ENCODE data around the gene TSPEAR.

Gene TSPEAR

GRCh38 chr21:44547656-44548331, 163.6 kb downstream of the TSPEAR start:
- no peak for DNase-seq (ENCODE audit: low read depth)

- DNase-seq (ENCODE audit: low read depth), result no peak
Observed at GRCh38 chr21:44544566-44544965, 166.8 kb downstream of the TSPEAR start.

DNA sequence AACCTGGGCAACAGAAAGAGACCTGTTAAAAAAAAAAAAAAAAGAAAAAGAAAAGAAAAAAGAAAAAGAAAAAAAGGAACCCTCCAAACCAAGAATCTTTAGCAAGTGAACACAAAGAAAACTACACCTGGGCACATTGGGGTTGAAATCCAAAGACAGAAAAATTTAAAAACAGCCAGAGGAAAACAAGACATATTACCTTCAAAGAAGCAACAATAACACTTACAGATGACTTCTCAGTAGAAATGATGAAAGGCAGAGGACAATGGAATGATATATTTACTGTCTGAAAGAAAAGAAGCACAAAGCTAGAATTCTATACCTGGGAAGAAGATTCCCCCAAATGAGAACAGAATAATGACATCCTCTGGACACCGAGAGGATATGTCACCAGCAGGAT, 168.7 kb downstream of the TSPEAR start:
- no peak for DNase-seq (ENCODE audit: low read depth)

DNA sequence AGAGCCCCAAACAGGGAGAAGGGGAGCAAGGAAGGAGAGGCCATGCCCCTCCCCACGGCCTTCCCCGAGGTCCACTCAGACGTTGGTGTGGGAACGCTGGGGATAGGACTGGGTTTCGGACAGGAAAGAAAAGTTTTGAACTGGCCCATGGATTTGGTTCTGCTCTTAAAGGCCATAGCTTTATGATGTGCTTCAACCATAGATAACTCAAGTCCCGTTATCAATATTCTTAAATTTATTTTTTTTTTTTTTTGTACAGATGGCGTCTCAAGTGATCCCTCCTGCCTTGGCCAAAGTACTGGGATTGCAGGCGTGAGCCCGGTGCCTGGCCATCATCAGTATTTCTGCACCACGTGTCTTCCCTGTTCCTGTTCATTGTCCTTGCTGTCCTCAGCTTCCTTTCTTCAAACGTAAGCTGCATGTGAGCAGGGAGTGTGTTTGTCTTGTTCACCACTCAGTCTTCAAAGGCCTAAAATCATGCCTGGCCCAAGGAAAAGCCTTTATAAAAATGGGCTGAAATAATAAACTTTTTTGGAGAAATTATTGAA, 170.6 kb downstream of the TSPEAR start:
- DNase-seq (ENCODE audit: low read depth), result no peak

DNA sequence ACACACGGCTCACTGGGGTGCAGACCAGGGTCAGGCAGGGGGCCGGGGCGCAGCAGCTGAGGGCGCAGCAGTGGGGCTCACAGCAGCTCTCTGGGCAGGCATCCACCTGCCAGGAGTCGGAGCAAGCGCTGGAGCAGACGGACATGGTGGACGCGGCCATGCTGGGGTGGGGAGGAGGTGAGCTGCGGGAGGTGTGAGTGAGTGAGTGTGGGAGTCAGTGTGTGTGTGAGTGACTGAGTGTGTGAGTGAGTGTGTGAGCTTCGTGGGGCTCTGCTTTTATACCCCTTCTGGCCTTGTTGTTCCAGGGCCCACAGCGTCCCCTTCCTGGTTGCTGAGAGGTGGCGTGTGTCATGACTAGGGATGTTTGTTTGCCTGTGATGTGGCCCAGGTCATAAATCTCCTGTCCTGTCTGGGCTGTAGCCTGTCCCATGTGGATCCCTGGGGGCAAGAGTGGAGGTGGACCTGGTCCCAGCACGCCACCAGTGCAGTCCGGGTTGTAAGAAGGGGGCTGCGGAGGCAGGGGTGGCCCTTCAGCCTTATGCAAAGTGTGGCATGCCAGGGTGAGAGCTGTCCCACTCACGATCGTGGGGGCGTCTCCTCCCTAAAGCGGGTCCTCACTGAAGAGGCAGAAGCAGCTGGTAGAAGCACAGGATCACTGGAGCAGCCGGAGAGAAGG, 171.2 kb downstream of the TSPEAR start, which contains the start of gene KRTAP10-1:
TSS of gene KRTAP10-1 (minus strand) at position 205 of the 676 bp plus-strand sequence. CDS start at position 160, 45 bp downstream.
- DNase-seq (ENCODE audit: low read depth), result no peak

GRCh38 chr21:44539046-44539445, 172.3 kb downstream of the TSPEAR start:
- DNase-seq (ENCODE audit: low read depth), result no peak

GRCh38 chr21:44537930-44538911, 173.2 kb downstream of the TSPEAR start:
- DNase-seq (ENCODE audit: low read depth), result no peak

DNA sequence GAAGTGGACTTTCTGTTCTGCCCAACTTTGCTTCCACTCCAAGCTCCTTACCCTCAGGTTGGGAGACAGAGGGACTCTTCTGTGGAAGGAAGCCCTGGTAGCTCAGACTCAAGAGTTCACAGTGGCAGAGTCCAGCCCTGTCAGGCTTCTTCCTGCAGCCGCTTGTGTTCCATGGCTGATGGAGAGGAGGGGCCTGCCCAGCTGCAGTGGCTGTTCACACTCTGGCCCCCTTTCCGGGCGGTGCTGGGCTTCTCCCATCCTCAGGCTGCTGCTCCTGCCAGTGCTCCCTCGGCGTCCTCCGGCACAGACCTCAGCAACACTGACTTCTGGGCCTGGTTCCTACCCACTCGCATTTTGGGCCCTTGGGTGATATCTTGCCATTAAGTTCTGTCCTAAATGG, 175.4 kb downstream of the TSPEAR start:
- DNase-seq (ENCODE audit: low read depth), result no peak

DNA sequence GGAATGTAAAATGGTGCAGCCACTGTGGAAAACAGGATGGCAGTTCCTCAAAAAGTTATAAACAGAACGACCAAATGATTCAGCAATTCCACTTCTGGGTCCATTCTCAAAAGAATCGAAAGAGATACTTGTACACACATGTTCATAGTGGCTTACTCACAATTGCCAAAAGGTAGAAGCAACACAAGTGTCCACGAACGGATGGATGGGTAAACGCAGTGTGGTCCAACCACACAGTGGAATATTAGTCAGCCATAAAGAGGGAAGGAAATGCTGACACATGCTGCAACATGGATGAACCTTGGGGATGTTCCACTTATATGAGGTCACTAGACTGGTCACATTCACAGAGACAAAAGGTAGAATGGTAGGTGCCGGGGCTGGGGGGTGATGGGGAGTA, 176.7 kb downstream of the TSPEAR start:
- no peak for DNase-seq (ENCODE audit: low read depth)

GRCh38 chr21:44533891-44534627, 177.3 kb downstream of the TSPEAR start:
- no peak for DNase-seq (ENCODE audit: low read depth)

DNA sequence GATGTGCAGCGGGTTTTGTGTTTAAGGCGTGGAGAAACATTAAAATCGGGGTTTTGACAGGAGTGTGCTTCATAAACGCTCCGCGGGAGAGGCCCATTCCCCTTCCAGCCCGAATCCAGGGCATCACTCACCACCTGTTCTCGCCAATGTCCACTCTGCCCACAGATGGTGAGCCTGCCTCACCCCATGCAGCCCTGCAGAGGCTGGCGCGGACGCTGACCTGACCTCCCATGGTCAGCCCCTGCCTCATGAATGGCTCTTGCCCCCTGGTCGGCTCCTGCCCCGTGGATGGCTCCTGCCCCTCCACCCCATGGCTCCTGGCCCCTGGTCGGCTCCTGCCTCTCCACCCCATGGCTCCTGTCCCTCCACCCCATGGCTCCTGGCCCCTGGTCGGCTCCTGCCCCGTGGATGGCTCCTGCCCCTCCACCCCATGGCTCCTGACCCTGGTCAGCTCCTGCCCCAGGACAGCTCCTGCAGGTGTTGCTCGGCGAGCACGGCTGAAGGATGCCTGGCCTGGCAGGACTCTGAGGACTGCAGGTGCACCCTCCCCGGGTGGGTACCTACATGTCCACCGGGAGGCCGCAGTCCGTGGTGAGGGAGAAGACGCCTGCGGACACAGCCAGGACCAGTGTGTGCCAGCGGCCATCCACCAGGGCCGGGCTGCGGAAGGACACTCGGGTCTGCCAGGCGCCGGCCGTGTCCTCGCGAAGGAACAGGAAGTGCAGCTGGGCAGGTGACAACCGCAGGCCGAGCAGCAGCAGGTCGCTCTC, 178.1 kb downstream of the TSPEAR start:
- no peak for DNase-seq (ENCODE audit: low read depth)

DNA sequence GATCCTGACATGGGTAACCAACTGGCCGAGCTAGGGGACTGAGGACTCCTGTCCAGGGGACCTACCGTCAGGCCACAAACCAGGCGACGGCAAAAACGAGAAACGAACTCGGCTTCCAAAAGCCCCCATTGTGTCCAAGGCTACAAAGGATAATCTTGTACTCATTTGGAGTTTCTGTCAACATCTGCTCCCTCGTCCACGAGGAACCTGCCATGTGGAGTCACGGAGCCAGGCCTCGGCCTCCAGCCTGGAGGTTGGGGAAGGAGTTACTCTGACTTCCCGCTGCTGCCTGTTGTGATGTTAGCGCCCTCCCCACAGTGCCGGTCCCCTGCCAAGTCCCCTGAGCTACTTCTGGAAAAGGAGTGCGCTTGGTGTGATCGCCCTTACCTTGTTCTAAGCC, 178.7 kb downstream of the TSPEAR start:
- DNase-seq (ENCODE audit: low read depth), result no peak

- no peak for DNase-seq (ENCODE audit: low read depth)
Observed at GRCh38 chr21:44531606-44532564, 179.5 kb downstream of the TSPEAR start.

DNA sequence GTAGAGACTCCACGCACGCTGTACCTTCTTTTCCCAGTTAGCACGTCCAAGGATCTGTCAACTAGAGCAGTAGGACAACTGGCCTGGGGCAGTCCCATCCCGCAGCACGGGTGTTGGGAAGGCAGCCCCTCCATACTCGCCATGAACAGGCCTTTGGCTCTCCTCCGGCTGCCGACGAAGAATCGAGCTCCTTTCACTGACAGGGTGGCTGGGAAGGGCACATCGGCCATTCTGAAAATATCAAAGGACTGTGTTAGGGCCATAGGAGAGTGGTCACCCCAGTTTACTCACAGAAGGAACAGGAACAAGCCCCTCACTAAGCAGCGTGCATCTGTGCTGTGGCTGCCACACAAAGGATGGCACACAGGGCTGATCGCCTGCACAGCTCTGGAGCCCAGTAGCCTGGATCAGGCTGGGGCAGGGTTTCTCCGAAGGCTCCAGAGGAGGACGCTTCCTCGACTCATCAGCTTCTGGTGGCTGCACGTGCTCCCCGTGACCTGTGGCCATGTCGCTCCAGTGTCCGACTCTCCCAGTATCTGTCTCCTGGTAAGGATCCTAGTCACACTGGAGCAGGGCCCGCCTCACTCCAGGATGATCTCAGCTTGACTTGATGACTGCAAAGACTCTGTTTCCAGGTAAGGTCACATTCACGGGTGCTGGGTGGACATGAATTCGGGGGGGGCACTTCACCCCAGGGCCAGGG, 180.3 kb downstream of the TSPEAR start:
- DNase-seq (ENCODE audit: low read depth), result no peak

GRCh38 chr21:44530221-44530902, 181.0 kb downstream of the TSPEAR start:
- DNase-seq (ENCODE audit: low read depth), result no peak

DNA sequence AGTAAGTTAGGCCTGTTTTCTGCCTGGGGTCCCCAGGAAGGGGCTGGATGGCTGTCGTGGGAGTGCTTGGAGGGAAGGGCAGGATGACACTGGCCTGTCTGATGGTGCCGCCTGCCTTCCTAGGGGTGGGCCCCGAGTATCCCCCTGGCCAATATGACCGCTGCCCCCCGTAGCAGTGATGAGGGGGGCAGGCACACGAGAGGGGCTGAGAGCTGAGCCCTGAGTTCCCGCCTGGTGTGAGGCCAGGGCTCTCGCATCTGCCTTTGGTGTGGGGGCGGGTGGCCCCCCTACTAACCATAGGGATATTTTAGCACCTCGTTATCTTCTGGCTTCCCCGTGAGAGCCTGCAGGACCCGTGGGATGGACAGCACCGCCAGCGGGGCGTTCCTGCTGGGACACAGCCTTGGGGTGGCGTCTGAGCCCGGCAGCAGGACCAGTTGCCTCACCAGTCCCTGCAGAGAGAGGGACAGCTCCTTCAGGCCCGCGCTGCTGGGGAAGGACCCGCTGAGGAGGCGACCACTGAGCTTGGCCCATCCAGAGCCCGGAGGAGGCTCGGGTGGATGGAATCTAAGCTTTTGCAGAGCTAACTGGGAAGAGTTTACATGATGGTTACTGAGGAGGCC, 181.8 kb downstream of the TSPEAR start:
- DNase-seq (ENCODE audit: low read depth), result no peak

GRCh38 chr21:44529011-44529421, 182.4 kb downstream of the TSPEAR start:
- no peak for DNase-seq (ENCODE audit: low read depth)

DNA sequence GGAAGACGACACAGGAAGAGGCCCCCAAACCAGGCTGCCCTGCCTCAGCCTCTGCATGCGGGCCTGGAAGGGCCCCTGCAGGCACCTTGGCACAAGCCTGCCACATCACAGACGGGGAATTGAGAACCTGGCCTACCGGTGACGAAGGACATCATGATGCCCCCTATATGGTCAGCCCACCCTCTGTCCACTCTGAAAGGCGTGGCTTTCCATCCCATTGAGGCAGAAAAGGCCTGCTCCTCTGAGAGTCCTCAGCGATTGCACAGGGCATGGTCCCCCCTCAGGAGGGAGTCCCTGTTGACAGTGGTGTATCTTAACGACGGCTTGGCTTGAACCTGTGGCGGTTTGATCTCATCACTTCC, 182.8 kb downstream of the TSPEAR start:
- DNase-seq (ENCODE audit: low read depth), result no peak
